GM12878 (cell line): Measurements from ENCODE around the gene GNL3.

Source experiments
- CBFB ChIP-seq: IDR thresholded peaks from 2 replicates; pipeline ENCODE4 v1.6.1; 2016; ENCODE audit warnings: antibody characterized with exemption, low read depth
- CREM ChIP-seq: IDR thresholded peaks from 2 replicates; pipeline ENCODE4 v1.6.1; 2014; ENCODE audit warnings: antibody characterized with exemption, low read depth
- IRF3 ChIP-seq: fragments of 450-650 bp; IDR thresholded peaks from 2 replicates; pipeline ENCODE4 v1.6.1; 2014; ENCODE audit warnings: mild to moderate bottlenecking
- NFYB ChIP-seq: IDR thresholded peaks from 2 replicates; pipeline ENCODE4 v1.6.1; 2011; ENCODE audit warnings: low read depth, mild to moderate bottlenecking, low read length, improper control_type of control experiment, moderate library complexity; ENCODE audit not compliant: insufficient read depth
- POLR2A ChIP-seq: IDR thresholded peaks from 2 replicates; pipeline ENCODE4 v1.6.1; 2011; ENCODE audit warnings: low read depth, mild to moderate bottlenecking, low read length
- POLR2AphosphoS5 ChIP-seq: IDR thresholded peaks from 2 replicates; pipeline ENCODE4 v1.6.1; 2011; ENCODE audit warnings: mild to moderate bottlenecking, low read length, inconsistent platforms
- RAD21 ChIP-seq: IDR thresholded peaks from 2 replicates; pipeline ENCODE4 v1.6.1; 2011; ENCODE audit warnings: mild to moderate bottlenecking, low read depth, low read length, moderate library complexity; ENCODE audit not compliant: insufficient read depth
- TAF1 ChIP-seq: IDR thresholded peaks from 2 replicates; pipeline ENCODE4 v1.6.1; 2011; ENCODE audit warnings: mild to moderate bottlenecking, low read depth, low read length, borderline replicate concordance
- TF ChIP-seq, protein P1 (sequence below), 3 experiments: IDR thresholded peaks in 2 of 3; conservative IDR thresholded peaks in 1 of 3; 2 replicates each; pipeline ENCODE4 v1.5.1; 2011; ENCODE audit warnings: low read depth in 3 of 3, low read length in 3 of 3, mild to moderate bottlenecking in 3 of 3, control low read depth in 2 of 3, moderate library complexity in 2 of 3, inconsistent platforms in 1 of 3, mixed read lengths in 1 of 3; ENCODE audit not compliant: control insufficient read depth in 2 of 3, insufficient read depth in 1 of 3; ENCODE audit errors: extremely low read depth in 1 of 3

DNA sequence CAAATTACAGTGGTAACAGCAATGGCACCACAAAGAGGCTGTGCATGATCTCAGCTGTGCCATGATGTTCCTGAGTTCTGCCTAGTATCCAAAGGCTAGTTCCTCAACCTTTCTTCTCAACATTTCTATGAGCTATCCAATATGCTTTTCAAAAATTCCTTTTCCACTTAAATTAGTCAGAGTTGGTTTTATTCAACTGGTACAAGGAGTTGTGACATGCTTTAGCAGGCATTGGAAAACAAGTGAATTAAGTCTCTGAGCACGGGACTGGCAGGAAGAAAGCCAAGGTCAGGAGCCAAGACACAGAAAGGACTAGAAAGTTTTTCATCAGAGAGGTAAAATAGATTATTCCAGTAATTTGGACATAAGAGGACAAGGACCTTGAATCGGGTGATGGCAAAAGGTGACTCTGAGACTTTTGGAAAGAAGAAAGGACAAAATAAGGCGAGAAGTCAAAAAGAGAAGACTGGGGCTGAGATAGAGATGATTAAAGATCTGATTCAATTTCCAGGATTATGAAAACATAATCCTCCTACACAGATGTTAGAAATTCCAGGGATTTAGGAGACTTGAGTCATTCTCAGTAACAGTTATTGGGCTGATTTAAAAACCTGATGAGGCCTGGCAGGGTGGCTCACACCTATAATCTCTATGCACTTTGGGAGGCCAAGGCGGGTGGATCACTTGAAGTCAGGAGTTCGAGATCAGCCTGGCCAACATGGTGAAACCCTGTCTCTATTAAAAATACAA is 36.2 kb upstream of the GNL3 start:
- TF ChIP-seq, protein P1, sequence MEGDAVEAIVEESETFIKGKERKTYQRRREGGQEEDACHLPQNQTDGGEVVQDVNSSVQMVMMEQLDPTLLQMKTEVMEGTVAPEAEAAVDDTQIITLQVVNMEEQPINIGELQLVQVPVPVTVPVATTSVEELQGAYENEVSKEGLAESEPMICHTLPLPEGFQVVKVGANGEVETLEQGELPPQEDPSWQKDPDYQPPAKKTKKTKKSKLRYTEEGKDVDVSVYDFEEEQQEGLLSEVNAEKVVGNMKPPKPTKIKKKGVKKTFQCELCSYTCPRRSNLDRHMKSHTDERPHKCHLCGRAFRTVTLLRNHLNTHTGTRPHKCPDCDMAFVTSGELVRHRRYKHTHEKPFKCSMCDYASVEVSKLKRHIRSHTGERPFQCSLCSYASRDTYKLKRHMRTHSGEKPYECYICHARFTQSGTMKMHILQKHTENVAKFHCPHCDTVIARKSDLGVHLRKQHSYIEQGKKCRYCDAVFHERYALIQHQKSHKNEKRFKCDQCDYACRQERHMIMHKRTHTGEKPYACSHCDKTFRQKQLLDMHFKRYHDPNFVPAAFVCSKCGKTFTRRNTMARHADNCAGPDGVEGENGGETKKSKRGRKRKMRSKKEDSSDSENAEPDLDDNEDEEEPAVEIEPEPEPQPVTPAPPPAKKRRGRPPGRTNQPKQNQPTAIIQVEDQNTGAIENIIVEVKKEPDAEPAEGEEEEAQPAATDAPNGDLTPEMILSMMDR (IDR thresholded peaks at IDR 0.05 in 2 of 3, conservative IDR thresholded peaks at IDR 0.05 in 1 of 3; ENCODE audit: control insufficient read depth in 2 of 3, extremely low read depth in 1 of 3, insufficient read depth in 1 of 3, low read depth in 3 of 3, low read length in 3 of 3): no peak
- TF ChIP-seq POLR2AphosphoS5: no peak
- no peak for TF ChIP-seq CBFB
- no peak for TF ChIP-seq CREM
- TF ChIP-seq NFYB: no peak
- no peak for TF ChIP-seq RAD21
- TF ChIP-seq POLR2A: no peak
- no peak for TF ChIP-seq TAF1
- TF ChIP-seq IRF3: no peak
